Activated CD4-positive, CD25-positive, alpha-beta regulatory T cell treated with anti-CD3 and anti-CD28 coated beads, Interleukin-2, amount 50 U/mL, for 16 hours (primary cell): ENCODE measurements around the gene TNPO2.

Experiments
- DNase-seq: peaks from one replicate; pipeline ENCODE4 v3.0.0-alpha.2; 2020; ENCODE audit warnings: low read depth, low spot score

The TNPO2 gene

GRCh38 chr19:12676384-12676792 is 47.3 kb downstream of the TNPO2 start:
- peak; percentile 74 for DNase-seq

- DNase-seq: no peak
Measured at GRCh38 chr19:12675940-12676339, 47.8 kb downstream of the TNPO2 start.

- no peak for DNase-seq
Measured at GRCh38 chr19:12675399-12675798, 48.3 kb downstream of the TNPO2 start.

DNA sequence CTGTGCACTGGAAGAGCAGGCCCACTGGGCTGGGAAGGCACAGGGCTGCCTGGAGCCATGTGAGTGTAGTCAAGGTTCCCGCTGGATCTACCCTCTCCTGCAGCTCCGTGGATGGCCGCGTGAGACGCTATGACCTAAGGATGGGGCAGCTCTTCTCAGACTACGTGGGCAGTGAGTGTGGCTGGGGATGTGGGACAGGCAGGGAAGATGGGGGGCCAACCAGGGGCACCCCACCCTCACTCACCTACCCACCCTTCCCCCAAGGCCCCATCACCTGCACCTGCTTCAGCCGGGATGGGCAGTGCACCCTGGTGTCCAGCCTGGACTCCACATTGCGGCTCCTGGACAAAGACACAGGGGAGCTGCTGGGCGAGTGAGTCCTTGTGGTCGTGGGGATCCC is 51.0 kb downstream of the TNPO2 start:
- no peak for DNase-seq

DNA sequence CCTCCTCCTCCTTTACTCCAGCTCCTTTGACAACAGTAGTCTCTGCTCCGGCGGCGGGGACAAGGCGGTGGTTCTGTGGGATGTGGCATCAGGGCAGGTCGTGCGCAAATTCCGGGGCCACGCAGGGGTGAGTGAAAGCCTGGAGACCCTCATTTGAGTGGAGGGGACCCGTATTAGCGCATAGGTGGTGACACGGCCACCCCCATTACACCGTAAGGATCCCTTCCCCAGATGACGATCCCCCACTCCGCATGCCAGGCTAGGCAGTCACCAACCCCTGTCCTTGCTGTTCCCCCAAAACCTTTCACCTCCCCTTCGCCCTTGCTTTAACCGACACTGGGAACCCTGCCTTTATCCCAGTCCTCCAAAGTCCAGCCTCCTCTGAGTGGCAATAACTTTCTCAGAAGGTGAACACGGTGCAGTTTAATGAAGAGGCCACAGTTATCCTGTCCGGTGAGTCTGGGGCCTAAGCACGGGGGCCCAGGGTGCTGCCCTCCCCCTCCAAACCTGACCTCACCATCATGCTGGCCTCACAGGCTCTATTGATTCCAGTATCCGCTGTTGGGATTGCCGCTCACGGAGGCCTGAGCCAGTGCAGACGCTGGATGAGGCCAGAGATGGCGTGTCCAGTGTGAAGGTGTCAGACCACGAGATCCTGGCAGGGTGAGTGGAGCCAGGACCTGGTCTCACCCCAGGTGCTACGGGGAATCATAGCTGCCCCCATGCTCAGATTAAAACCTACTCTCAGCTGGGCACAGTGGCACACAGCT is 53.4 kb downstream of the TNPO2 start:
- no peak for DNase-seq

- DNase-seq: peak; percentile 60
Measured at GRCh38 chr19:12669270-12670158, 54.2 kb downstream of the TNPO2 start.

GRCh38 chr19:12668932-12669269 is 54.8 kb downstream of the TNPO2 start:
- peak; percentile 34 for DNase-seq

GRCh38 chr19:12668346-12668745 is 55.4 kb downstream of the TNPO2 start:
- no peak for DNase-seq

DNA sequence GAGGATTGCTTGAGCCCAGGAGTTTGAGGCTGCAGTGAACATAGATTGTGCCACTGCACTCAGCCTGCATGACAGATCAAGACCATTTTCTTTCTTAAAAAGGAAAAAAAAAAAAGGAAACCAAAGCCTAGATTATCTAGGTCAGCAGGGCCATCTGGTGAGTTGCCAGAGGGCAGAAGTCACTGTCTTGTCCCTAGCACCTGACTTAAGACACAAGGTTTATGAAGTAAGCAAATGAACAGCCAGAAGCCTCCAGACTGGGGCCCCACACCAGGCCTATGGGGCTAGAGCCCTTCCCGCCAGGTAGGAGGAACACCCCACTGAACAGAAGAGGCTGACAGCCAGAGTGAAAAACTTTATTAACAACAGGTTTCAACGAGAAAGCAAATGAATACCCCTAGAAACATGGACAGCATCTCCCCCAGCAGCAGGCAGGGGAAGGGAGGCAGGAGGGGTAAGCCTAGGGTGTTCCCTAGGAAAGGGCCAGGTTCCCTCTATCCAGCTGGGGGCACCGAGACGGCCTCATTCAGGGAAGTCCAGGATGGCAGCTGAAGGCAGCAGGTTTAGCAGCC is 55.9 kb downstream of the TNPO2 start:
- DNase-seq: no peak

DNA sequence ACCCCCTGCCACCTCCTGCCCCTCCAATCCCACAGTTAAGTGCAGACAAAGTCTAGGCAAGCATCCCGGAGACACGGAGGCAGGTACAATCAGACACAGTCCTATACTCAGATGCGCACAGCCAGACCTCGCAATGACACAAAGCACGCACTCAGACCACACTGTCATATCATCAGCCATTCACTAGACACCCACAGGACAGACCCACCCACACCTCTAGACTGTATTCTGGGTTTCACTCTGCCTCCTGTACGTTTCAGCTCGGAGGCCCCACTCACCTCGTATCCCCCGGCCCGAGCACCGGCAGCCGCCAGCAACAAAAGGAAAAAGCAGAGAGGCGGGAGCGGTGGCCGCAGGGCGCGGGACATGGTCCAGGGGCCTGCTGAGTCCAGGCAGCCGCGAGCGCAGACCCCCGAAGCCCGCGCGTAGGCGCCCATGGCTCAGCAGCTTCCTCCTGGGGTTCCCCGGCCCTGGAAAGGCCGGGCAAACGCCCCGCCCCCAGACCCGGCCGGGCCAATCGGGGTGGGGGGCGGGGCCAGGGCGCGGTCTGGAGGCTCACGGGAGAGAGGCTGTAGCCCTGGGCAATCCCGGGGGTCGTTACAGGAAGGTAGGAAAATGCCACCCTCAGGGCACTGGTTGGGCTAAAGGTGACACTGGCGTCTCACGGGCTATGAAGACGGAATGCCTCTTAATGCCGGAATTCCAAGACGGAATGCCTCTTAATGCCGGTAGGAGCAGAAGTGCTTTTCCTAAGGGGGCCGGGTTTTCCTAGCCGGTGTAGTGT is 57.3 kb downstream of the TNPO2 start, which contains the start of the genes MAN2B1 and WDR83:
TSS of gene MAN2B1 (minus strand) at position 478 of the 784 bp plus-strand sequence. CDS start at position 437, 41 bp downstream.
TSS of gene WDR83 (plus strand) at position 543 of the 784 bp plus-strand sequence. CDS start 2,984 bp downstream, outside the sequence.
- DNase-seq: peak; percentile 63

GRCh38 chr19:12665671-12666264 is 58.0 kb downstream of the TNPO2 start:
- no peak for DNase-seq

DNA sequence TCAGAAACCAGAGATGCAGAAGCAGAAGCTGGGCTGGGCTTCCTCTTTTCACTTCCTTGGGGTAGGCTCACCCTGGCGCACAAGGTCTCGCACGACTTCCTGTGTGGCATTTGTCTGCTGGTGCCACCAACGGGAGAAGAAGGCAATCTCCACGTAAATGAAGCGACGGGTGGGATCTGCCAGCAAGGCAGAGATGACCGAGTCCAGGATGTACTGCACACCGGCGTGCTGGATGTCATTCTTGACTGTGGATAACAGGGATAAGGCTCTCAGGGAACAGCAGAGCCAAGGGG is 58.5 kb downstream of the TNPO2 start:
- DNase-seq: no peak

DNA sequence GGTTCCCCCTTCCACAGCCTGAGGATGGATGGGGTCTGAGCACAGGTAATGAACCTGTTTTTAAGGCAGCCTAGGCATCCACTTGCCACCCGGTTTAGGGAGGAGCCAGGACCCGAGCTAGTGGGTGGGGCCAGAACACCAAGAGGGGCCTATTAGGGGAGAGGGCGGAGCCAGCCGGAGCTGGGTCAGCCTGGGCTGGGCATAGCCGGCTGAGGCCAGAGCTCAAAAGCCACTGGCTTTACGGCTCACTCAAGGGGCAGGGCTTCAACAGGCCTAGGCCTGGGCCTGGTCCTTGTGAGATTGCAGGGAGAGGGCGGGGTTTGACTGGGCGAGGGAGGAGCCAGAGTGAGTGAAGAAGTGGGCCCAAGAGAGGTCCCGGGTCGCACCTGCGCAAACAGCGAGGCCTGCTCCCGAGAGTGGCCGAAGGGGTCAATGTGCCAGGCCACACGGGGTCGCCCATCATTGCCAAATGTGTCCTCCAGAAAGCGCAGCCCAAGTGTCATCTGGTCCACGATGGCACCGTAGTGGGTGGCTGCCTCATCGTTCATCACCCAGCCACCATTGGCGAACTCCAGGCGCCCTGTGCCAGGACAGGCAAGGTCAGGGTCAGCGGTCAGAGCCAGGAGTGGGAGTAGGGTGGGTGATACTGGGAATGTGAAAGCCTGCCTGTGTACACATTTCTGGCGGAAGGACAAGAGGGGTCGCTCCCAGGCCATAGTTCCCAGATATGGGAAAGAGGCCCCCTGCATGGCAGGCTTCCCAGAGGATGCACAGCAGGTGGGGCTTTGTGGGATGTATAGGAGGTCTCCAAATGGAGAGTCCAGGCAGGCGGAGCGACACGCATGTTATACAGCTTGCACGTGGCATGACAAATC is 59.1 kb downstream of the TNPO2 start:
- DNase-seq: no peak

- no peak for DNase-seq
Measured at GRCh38 chr19:12660980-12661379, 62.8 kb downstream of the TNPO2 start.

DNA sequence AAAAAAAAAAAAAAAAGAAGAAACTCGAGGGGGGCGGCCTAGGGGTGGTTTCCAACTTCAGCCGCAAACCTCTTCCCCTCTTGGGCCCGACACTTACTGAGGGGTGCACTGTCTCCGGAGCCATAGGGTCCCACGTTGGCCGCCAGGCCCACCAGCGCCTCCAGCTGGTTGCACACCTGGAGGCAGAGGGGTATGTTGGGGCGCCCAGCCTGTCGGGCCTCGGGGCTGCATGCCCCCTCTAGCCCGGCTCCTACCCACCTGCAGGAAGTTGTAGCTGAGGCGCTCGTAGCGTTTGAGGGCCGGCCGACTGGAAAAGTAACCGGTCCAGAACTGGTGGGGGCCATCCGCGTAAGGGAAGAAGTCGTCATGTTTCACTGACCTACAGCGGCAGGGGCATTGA is 65.8 kb downstream of the TNPO2 start:
- no peak for DNase-seq

GRCh38 chr19:12656899-12657571 is 66.7 kb downstream of the TNPO2 start:
- no peak for DNase-seq

- no peak for DNase-seq
Measured at GRCh38 chr19:12655546-12655945, 68.2 kb downstream of the TNPO2 start.

DNA sequence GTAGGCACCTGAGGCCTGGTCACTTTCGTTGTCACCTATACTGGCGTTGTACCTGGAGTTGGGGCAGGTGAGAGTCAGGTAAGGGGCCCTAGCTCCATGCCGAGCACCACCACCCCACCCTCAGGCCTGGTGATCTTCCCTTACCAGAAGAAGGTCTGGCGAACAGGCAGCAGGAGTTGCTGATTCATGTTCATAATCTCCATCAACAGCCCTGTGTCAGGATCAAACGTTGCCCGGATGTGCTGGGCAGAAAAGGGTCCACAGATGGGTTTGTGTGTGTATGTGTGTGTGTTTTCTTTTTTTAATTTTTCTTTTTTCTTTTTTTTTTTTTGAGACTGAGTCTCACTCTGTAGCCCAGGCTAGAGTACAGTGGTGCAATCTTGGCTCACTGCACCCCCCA is 71.5 kb downstream of the TNPO2 start:
- no peak for DNase-seq

GRCh38 chr19:12649941-12650340 is 73.8 kb downstream of the TNPO2 start:
- no peak for DNase-seq
